A673 (cell line): ENCODE measurements around the gene POLDIP2. TPM values are rescaled to one million over a fixed set of nuclear protein-coding genes. Genes with fewer than 3 reads are reported as not detected.
A peak's percentile ranks its signal among the peaks of the same experiment; 100 is the strongest.

Experiments used
- BruUV-seq: library from RNA; stranded (reverse); fragments of 400-500 nt; replicated peaks from 2 replicates; lab custom pipeline; 2021; lab: Mats Ljungman, UMichigan
- CTCF ChIA-PET: fragments of 300-600 bp; sonication (Branson Sonifier 250); formaldehyde crosslinking; loops from one replicate; lab custom pipeline; 2022; ENCODE audit warnings: antibody characterized with exemption; lab: Charles Lee
- POLR2A ChIA-PET: fragments of 300-600 bp; sonication (Branson Sonifier 250); formaldehyde crosslinking; loops from one replicate; lab custom pipeline; 2022; ENCODE audit warnings: antibody characterized with exemption; ENCODE audit not compliant: low non-redundant PET; lab: Charles Lee
- DNase-seq: peaks from one replicate; pipeline ENCODE4 v3.0.0-alpha.2; 2015; ENCODE audit warnings: low spot score
- H3K27ac ChIP-seq: fragments of 200-600 bp; sonication (generic); 2 replicates; pipeline ENCODE4 v1.5.1; 2016; ENCODE audit warnings: mixed run types, low read depth, mild to moderate bottlenecking, mixed read lengths, antibody characterized with exemption, low read length; ENCODE audit not compliant: poor library complexity, severe bottlenecking
- H3K27me3 ChIP-seq: fragments of 200-600 bp; sonication (generic); replicated peaks from 2 replicates; pipeline ENCODE4 v1.6.1; 2017; ENCODE audit warnings: mixed run types, low read depth, mild to moderate bottlenecking, mixed read lengths, antibody characterized with exemption, low read length; ENCODE audit not compliant: insufficient read depth, poor library complexity
- H3K36me3 ChIP-seq: fragments of 200-600 bp; sonication (generic); 2 replicates; pipeline ENCODE4 v1.6.1; 2016; ENCODE audit warnings: mixed run types, mild to moderate bottlenecking, mixed read lengths, antibody characterized with exemption, low read length; ENCODE audit not compliant: insufficient read depth, poor library complexity, severe bottlenecking
- H3K4me1 ChIP-seq: fragments of 200-600 bp; sonication (generic); 2 replicates; pipeline ENCODE4 v1.6.1; 2017; ENCODE audit warnings: mixed run types, mild to moderate bottlenecking, mixed read lengths, antibody characterized with exemption, low read length; ENCODE audit not compliant: insufficient read depth, poor library complexity, severe bottlenecking
- H3K4me3 ChIP-seq: fragments of 200-600 bp; sonication (generic); 2 replicates; pipeline ENCODE4 v1.5.1; 2016; ENCODE audit warnings: low read depth, mixed run types, mild to moderate bottlenecking, mixed read lengths, low read length; ENCODE audit not compliant: poor library complexity, severe bottlenecking
- H3K9me3 ChIP-seq: fragments of 200-600 bp; sonication (generic); 2 replicates; pipeline ENCODE4 v1.6.1; 2016; ENCODE audit warnings: mixed run types, low read depth, mild to moderate bottlenecking, mixed read lengths, antibody characterized with exemption, low read length; ENCODE audit not compliant: poor library complexity, severe bottlenecking
- EZH2 ChIP-seq: fragments of 200-600 bp; sonication (generic); IDR thresholded peaks from 2 replicates; pipeline ENCODE4 v1.6.1; 2017; ENCODE audit warnings: borderline replicate concordance, low read depth, mild to moderate bottlenecking, mixed read lengths, antibody characterized with exemption, low read length; ENCODE audit not compliant: poor library complexity, severe bottlenecking
- intact Hi-C: fragments of 100-400 bp; cut with micrococcal nuclease; formaldehyde crosslinking; loops from one replicate; pipeline ENCODE4 v1.10.0; 2022; ENCODE audit not compliant: unreplicated experiment
- total RNA-seq: library from RNA; stranded (reverse); gene quantifications from 2 replicates; pipeline ENCODE4 v1.2.3, GENCODE V29; 2021
- TF ChIP-seq, protein P1 (sequence below): fragments of 300-800, 200-600 bp; sonication (generic); conservative IDR thresholded peaks from 2 replicates; pipeline ENCODE4 v1.5.1; 2017; ENCODE audit warnings: low read depth, mild to moderate bottlenecking, antibody characterized with exemption, low read length, moderate library complexity, mixed read lengths

Gene POLDIP2
- total RNA-seq, 1 experiment from 2014 or later, result 115 TPM

- Histone ChIP-seq H3K4me1 (no peaks in the 10 kb centered on the region), H3K9me3 (no peaks in the 10 kb centered on the region), H3K27ac (no peak overlapping the region), H3K4me3 (no peak overlapping the region), H3K27me3 (no peaks in the 10 kb centered on the region), H3K36me3 (peaks cover 80% of the 10 kb centered on the region)
- CTCF ChIA-PET, result no interaction called here
- POLR2A ChIA-PET, result interaction anchor here (1.0 kb wide), 1 partner anchor 11 kb away, joined by 3 read pairs; the partner anchor contains the start of gene IFT20
- intact Hi-C loops, result no loop called here
- TSS peak; percentile 6 for BruUV-seq
- DNase-seq, result no peak
- TF ChIP-seq, protein P1, sequence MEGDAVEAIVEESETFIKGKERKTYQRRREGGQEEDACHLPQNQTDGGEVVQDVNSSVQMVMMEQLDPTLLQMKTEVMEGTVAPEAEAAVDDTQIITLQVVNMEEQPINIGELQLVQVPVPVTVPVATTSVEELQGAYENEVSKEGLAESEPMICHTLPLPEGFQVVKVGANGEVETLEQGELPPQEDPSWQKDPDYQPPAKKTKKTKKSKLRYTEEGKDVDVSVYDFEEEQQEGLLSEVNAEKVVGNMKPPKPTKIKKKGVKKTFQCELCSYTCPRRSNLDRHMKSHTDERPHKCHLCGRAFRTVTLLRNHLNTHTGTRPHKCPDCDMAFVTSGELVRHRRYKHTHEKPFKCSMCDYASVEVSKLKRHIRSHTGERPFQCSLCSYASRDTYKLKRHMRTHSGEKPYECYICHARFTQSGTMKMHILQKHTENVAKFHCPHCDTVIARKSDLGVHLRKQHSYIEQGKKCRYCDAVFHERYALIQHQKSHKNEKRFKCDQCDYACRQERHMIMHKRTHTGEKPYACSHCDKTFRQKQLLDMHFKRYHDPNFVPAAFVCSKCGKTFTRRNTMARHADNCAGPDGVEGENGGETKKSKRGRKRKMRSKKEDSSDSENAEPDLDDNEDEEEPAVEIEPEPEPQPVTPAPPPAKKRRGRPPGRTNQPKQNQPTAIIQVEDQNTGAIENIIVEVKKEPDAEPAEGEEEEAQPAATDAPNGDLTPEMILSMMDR, result no peak
- TF ChIP-seq EZH2, result no peak
These were observed 11.1 kb downstream of the POLDIP2 start for GRCh38 chr17:28346199-28346580.

GRCh38 chr17:28345419-28346198, 11.7 kb downstream of the POLDIP2 start:
- Histone ChIP-seq H3K4me1 (no peaks in the 10 kb centered on the region), H3K36me3 (peaks cover 76% of the 10 kb centered on the region), H3K9me3 (no peaks in the 10 kb centered on the region), H3K27me3 (no peaks in the 10 kb centered on the region), H3K4me3 (no peak overlapping the region), H3K27ac (no peak overlapping the region)
- ChIA-PET CTCF (no interaction called here), POLR2A (interaction anchor here (0.6 to 1.0 kb wide), 2 partner anchors 10 to 23 kb away, joined by 3 read pairs; partner anchors contain the start of gene IFT20)
- no peak for DNase-seq
- TF ChIP-seq, protein P1, result no peak
- no peak for TF ChIP-seq EZH2
- intact Hi-C loops, result no loop called here
- no TSS peak for BruUV-seq

- Histone ChIP-seq H3K36me3 (peaks cover 69% of the 10 kb centered on the region), H3K4me1 (no peaks in the 10 kb centered on the region), H3K27ac (no peak overlapping the region), H3K27me3 (no peaks in the 10 kb centered on the region), H3K4me3 (no peak overlapping the region), H3K9me3 (no peaks in the 10 kb centered on the region)
- intact Hi-C loops, result no loop called here
- ChIA-PET POLR2A (no interaction called here), CTCF (no interaction called here)
- DNase-seq, result no peak
- TF ChIP-seq, protein P1, result no peak
- TF ChIP-seq EZH2, result no peak
- BruUV-seq, result no TSS peak
These were observed 12.9 kb downstream of the POLDIP2 start for GRCh38 chr17:28344435-28344901.
